Lower leg skin (tissue), 3 donors: ENCODE results near the gene MYO9B.

ENCODE experiments used
- POLR2A ChIP-seq, 2 donors: fragments of 450-650 bp; IDR thresholded peaks; one replicate each; pipeline ENCODE4 v1.6.1; 2016 to 2017; ENCODE audit warnings: antibody characterized with exemption in 2 of 2, mild to moderate bottlenecking in 1 of 2, moderate library complexity in 1 of 2
- TF ChIP-seq, protein P1 (sequence below), 3 donors: fragments of 450-650 bp; IDR thresholded peaks; one replicate each; pipeline ENCODE4 v1.5.1; 2016; ENCODE audit warnings: antibody characterized with exemption in 3 of 3, mild to moderate bottlenecking in 3 of 3, moderate library complexity in 2 of 3

DNA sequence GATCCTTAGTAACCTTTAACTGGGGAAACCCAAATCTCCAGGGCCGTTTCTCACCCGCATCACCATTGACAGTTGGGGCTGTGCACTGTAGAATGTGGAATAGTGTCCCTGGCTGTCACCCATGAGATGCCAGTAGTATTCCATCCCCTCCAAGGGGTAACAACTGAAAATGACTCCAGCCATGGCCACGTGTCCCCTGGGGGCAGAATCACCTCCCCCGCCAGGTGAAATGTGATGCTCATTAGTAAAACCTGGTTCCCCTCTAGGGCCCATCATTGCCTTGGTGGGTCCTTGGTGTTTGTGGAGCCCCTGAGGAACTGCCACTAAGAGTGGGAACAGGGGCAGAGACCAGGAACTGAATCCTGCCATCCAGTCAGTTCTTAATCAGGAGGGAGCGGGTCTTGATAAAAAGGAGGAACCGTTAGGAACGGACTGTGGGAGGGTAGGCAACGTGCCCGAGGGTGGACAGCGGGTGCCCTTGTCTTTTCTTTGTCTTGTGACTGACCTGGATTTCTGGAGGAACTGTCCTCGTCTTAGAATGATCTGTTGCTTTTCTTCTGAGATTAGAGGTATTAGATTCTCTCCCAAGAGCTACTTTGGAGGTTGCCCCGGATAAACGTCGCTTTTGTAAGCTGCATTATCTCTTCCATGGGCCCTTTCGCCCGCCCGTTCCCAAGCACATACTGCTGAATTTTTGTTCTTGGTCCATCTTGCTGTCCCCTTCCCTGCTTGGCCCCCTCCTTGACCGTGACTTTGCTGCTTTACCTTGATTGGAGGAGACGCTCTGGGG lies 3.5 kb downstream of the MYO9B start:
- TF ChIP-seq, protein P1, sequence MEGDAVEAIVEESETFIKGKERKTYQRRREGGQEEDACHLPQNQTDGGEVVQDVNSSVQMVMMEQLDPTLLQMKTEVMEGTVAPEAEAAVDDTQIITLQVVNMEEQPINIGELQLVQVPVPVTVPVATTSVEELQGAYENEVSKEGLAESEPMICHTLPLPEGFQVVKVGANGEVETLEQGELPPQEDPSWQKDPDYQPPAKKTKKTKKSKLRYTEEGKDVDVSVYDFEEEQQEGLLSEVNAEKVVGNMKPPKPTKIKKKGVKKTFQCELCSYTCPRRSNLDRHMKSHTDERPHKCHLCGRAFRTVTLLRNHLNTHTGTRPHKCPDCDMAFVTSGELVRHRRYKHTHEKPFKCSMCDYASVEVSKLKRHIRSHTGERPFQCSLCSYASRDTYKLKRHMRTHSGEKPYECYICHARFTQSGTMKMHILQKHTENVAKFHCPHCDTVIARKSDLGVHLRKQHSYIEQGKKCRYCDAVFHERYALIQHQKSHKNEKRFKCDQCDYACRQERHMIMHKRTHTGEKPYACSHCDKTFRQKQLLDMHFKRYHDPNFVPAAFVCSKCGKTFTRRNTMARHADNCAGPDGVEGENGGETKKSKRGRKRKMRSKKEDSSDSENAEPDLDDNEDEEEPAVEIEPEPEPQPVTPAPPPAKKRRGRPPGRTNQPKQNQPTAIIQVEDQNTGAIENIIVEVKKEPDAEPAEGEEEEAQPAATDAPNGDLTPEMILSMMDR (IDR thresholded peaks at IDR 0.05) = no peak
- TF ChIP-seq POLR2A (IDR thresholded peaks at IDR 0.05) = no peak
